MV-4-11 (cell line): ENCODE measurements around the gene ADAD2.

Experiments used
- DNase-seq: peaks from one replicate; lab custom pipeline; 2025; lab: John Stamatoyannopoulos, UW

The ADAD2 gene

GRCh38 chr16:84246679-84247077, 55.7 kb downstream of the ADAD2 start:
- no peak for DNase-seq
